K562 (cell line): ENCODE data around the gene SLC7A6OS. TPM values are rescaled to one million over a fixed set of nuclear protein-coding genes. Genes with fewer than 3 reads are reported as not detected.

Experiments used
- HNRNPUL1 ChIP-seq: fragments of 200-400 bp; formaldehyde crosslinking; IDR thresholded peaks from 2 replicates; pipeline ENCODE4 v1.6.1; 2017; ENCODE audit warnings: low read length
- HOXB6 ChIP-seq: fragments of 250-450 bp; sonication (Bioruptor Pico); IDR thresholded peaks from 2 replicates; pipeline ENCODE4 v1.5.1; 2022; ENCODE audit warnings: mild to moderate bottlenecking, borderline replicate concordance
- LARP7 ChIP-seq: fragments of 450-650 bp; IDR thresholded peaks from 2 replicates; pipeline ENCODE4 v1.6.1; 2016
- MAFK ChIP-seq: IDR thresholded peaks from 2 replicates; pipeline ENCODE4 v1.6.1; 2011; ENCODE audit warnings: low read length, improper control_type of control experiment
- NBN ChIP-seq: fragments of 450-650 bp; IDR thresholded peaks from 2 replicates; pipeline ENCODE4 v1.6.1; 2016; ENCODE audit warnings: low read depth, mild to moderate bottlenecking
- ZNF785 ChIP-seq: fragments of 250-450 bp; sonication (Bioruptor Pico); IDR thresholded peaks from 2 replicates; pipeline ENCODE4 v1.4.0; 2020; ENCODE audit warnings: mild to moderate bottlenecking
- ZZZ3 ChIP-seq: fragments of 450-650 bp; IDR thresholded peaks from 2 replicates; pipeline ENCODE4 v1.6.1; 2016; ENCODE audit warnings: antibody characterized with exemption, mild to moderate bottlenecking, moderate library complexity
- polyA plus RNA-seq, 8 experiments: library from polyadenylated mRNA; depleted of rRNA in 4 of 8; stranded (reverse) in 5 of 8; unstranded in 3 of 8; fragments of >200 nt; fragmentation: Nextera tagmentation in 2 of 8; fragmentation: Illumina TruSeq in 1 of 8; extraction: Ambion mirVana in 2 of 8; extraction: Trizol in 1 of 8; gene quantifications; 2 replicates each; pipeline versions ENCODE4 v1.2.1 to v1.2.3, GENCODE V29; 2011 to 2014; ENCODE audit warnings: inconsistent platforms in 1 of 8, missing spikeins in 1 of 8
- total RNA-seq, 7 experiments: library from RNA; depleted of rRNA in 6 of 7; stranded (reverse); fragments of >200 nt in 6 of 7; fragmentation: Illumina TruSeq in 2 of 7; extraction: Trizol in 2 of 7; gene quantifications; 2 replicates each; pipeline versions ENCODE4 v1.2.1 to v1.2.3, GENCODE V29; 2011 to 2021; ENCODE audit warnings: low replicate concordance in 1 of 7
- TF ChIP-seq, protein P1 (sequence below), 2 experiments: fragments of 450-650 bp; formaldehyde crosslinking in 1 of 2; IDR thresholded peaks; 2 replicates each; pipeline versions ENCODE4 v1.4.0 to v1.6.1; 2014 to 2020; ENCODE audit warnings: mild to moderate bottlenecking in 2 of 2, borderline replicate concordance in 1 of 2, low read depth in 1 of 2
- TF ChIP-seq, protein P2 (sequence below): fragments of 450-650 bp; formaldehyde crosslinking; IDR thresholded peaks from 2 replicates; pipeline ENCODE4 v1.4.0; 2022; ENCODE audit warnings: missing genetic modification characterization
- TF ChIP-seq, protein P3 (sequence below): fragments of 250-450 bp; sonication (Bioruptor Pico); IDR thresholded peaks from 2 replicates; pipeline ENCODE4 v1.8.0; 2022; ENCODE audit warnings: inconsistent platforms
- TF ChIP-seq, protein P4 (sequence below): fragments of 450-650 bp; IDR thresholded peaks from 2 replicates; pipeline ENCODE4 v1.7.0; 2016; ENCODE audit warnings: borderline replicate concordance
- TF ChIP-seq, protein P5 (sequence below): sonication (generic); formaldehyde crosslinking; IDR thresholded peaks from 2 replicates; pipeline ENCODE4 v1.9.0; 2022; ENCODE audit warnings: mild to moderate bottlenecking, missing genetic modification reagents

The SLC7A6OS gene
- total and polyA plus RNA-seq, 9 of the 15 experiments (the other 6 are each of a cell fraction or from before 2014, with no cell fraction given) = 2.7 to 23.6 (median 17.2) TPM

DNA sequence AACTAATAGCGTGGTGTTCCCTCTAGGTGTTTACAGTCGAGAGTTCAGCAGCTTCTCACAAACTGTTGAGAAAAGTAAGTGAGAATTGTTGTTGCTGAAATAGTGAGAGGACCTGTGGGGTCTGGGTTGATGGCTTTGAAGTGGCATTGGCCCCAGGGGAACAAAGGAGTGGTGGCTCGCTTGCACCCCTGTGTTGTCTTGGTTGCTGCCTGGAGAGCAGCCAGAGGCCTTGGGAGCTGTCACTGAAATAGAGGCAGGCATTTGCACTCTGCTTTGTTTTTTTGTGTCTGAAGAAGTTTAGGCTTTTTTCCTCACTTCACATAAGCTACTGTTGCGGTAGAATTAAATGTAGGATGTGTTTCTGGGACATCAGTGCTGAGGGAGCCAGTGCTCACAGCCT is 36.9 kb upstream of the SLC7A6OS start (continued):
- TF ChIP-seq, protein P1, sequence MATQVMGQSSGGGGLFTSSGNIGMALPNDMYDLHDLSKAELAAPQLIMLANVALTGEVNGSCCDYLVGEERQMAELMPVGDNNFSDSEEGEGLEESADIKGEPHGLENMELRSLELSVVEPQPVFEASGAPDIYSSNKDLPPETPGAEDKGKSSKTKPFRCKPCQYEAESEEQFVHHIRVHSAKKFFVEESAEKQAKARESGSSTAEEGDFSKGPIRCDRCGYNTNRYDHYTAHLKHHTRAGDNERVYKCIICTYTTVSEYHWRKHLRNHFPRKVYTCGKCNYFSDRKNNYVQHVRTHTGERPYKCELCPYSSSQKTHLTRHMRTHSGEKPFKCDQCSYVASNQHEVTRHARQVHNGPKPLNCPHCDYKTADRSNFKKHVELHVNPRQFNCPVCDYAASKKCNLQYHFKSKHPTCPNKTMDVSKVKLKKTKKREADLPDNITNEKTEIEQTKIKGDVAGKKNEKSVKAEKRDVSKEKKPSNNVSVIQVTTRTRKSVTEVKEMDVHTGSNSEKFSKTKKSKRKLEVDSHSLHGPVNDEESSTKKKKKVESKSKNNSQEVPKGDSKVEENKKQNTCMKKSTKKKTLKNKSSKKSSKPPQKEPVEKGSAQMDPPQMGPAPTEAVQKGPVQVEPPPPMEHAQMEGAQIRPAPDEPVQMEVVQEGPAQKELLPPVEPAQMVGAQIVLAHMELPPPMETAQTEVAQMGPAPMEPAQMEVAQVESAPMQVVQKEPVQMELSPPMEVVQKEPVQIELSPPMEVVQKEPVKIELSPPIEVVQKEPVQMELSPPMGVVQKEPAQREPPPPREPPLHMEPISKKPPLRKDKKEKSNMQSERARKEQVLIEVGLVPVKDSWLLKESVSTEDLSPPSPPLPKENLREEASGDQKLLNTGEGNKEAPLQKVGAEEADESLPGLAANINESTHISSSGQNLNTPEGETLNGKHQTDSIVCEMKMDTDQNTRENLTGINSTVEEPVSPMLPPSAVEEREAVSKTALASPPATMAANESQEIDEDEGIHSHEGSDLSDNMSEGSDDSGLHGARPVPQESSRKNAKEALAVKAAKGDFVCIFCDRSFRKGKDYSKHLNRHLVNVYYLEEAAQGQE (IDR thresholded peaks at IDR 0.05; ENCODE audit: borderline replicate concordance) = no peak
- TF ChIP-seq, protein P1 (CRISPR knock-in tag; IDR thresholded peaks at IDR 0.05; ENCODE audit: low read depth) = no peak
- TF ChIP-seq HOXB6 (CRISPR knock-in tag) (no peak), NBN (no peak), ZZZ3 (no peak), HNRNPUL1 (no peak), ZNF785 (CRISPR knock-in tag) (no peak), LARP7 (no peak), MAFK (no peak)
- TF ChIP-seq, protein P2, sequence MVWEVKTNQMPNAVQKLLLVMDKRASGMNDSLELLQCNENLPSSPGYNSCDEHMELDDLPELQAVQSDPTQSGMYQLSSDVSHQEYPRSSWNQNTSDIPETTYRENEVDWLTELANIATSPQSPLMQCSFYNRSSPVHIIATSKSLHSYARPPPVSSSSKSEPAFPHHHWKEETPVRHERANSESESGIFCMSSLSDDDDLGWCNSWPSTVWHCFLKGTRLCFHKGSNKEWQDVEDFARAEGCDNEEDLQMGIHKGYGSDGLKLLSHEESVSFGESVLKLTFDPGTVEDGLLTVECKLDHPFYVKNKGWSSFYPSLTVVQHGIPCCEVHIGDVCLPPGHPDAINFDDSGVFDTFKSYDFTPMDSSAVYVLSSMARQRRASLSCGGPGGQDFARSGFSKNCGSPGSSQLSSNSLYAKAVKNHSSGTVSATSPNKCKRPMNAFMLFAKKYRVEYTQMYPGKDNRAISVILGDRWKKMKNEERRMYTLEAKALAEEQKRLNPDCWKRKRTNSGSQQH (CRISPR knock-in tag) = no peak
- TF ChIP-seq, protein P3, sequence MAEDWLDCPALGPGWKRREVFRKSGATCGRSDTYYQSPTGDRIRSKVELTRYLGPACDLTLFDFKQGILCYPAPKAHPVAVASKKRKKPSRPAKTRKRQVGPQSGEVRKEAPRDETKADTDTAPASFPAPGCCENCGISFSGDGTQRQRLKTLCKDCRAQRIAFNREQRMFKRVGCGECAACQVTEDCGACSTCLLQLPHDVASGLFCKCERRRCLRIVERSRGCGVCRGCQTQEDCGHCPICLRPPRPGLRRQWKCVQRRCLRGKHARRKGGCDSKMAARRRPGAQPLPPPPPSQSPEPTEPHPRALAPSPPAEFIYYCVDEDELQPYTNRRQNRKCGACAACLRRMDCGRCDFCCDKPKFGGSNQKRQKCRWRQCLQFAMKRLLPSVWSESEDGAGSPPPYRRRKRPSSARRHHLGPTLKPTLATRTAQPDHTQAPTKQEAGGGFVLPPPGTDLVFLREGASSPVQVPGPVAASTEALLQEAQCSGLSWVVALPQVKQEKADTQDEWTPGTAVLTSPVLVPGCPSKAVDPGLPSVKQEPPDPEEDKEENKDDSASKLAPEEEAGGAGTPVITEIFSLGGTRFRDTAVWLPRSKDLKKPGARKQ (CRISPR knock-in tag) = no peak
- TF ChIP-seq, protein P4, sequence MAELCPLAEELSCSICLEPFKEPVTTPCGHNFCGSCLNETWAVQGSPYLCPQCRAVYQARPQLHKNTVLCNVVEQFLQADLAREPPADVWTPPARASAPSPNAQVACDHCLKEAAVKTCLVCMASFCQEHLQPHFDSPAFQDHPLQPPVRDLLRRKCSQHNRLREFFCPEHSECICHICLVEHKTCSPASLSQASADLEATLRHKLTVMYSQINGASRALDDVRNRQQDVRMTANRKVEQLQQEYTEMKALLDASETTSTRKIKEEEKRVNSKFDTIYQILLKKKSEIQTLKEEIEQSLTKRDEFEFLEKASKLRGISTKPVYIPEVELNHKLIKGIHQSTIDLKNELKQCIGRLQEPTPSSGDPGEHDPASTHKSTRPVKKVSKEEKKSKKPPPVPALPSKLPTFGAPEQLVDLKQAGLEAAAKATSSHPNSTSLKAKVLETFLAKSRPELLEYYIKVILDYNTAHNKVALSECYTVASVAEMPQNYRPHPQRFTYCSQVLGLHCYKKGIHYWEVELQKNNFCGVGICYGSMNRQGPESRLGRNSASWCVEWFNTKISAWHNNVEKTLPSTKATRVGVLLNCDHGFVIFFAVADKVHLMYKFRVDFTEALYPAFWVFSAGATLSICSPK = no peak
- TF ChIP-seq, protein P5, sequence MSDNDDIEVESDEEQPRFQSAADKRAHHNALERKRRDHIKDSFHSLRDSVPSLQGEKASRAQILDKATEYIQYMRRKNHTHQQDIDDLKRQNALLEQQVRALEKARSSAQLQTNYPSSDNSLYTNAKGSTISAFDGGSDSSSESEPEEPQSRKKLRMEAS = no peak
